ENCODE data around the gene GRM8.

GRCh38 chr7:126819197-126819484 is 433.6 kb downstream of the GRM8 start:
- TF ChIP-seq GLIS2 (tag by site-specific recombination; IDR thresholded peaks at IDR 0.05) (no peak), ZNF335 (tag by site-specific recombination; conservative IDR thresholded peaks at IDR 0.05) (no peak)
